GM12892 (cell line): ENCODE measurements around the gene TMA16.

Experiments
- POLR2A ChIP-seq: IDR thresholded peaks from 2 replicates; pipeline ENCODE4 v1.6.1; 2011; ENCODE audit warnings: low read depth, low read length, control low read depth
- POLR2AphosphoS5 ChIP-seq: IDR thresholded peaks from 2 replicates; pipeline ENCODE4 v1.6.1; 2011; ENCODE audit warnings: low read depth, low read length, control low read depth

GRCh38 chr4:163540977-163541376 is 46.5 kb downstream of the TMA16 start:
- TF ChIP-seq POLR2AphosphoS5: no peak
- TF ChIP-seq POLR2A: no peak
